Measurements from ENCODE around the gene NPHP4.

Gene NPHP4

GRCh38 chr1:5891736-5892135, 100.5 kb downstream of the NPHP4 start:
- DNase-seq (ENCODE audit: low spot score), result no peak

- no peak for DNase-seq (ENCODE audit: low spot score)
Observed at GRCh38 chr1:5891137-5891536, 101.1 kb downstream of the NPHP4 start.

GRCh38 chr1:5890346-5891106, 101.7 kb downstream of the NPHP4 start:
- DNase-seq (ENCODE audit: low spot score), result no peak

GRCh38 chr1:5889901-5890300, 102.3 kb downstream of the NPHP4 start:
- no peak for DNase-seq (ENCODE audit: low spot score)

GRCh38 chr1:5889462-5889861, 102.8 kb downstream of the NPHP4 start:
- DNase-seq (ENCODE audit: low spot score), result no peak

GRCh38 chr1:5888606-5889211, 103.5 kb downstream of the NPHP4 start:
- no peak for DNase-seq (ENCODE audit: low spot score)

GRCh38 chr1:5887971-5888361, 104.3 kb downstream of the NPHP4 start:
- no peak for DNase-seq (ENCODE audit: low spot score)

- no peak for DNase-seq (ENCODE audit: low spot score)
Observed at GRCh38 chr1:5887349-5887970, 104.8 kb downstream of the NPHP4 start.

- DNase-seq (ENCODE audit: low spot score), result no peak
Observed at GRCh38 chr1:5886541-5887348, 105.5 kb downstream of the NPHP4 start.

GRCh38 chr1:5886140-5886483, 106.1 kb downstream of the NPHP4 start:
- DNase-seq (ENCODE audit: low spot score), result no peak

- DNase-seq (ENCODE audit: low spot score), result no peak
Observed at GRCh38 chr1:5885471-5886139, 106.6 kb downstream of the NPHP4 start.

GRCh38 chr1:5884110-5884509, 108.1 kb downstream of the NPHP4 start:
- no peak for DNase-seq (ENCODE audit: low spot score)

GRCh38 chr1:5883129-5884048, 108.8 kb downstream of the NPHP4 start:
- DNase-seq (ENCODE audit: low spot score), result no peak

- DNase-seq (ENCODE audit: low spot score), result no peak
Observed at GRCh38 chr1:5882367-5883128, 109.7 kb downstream of the NPHP4 start.

GRCh38 chr1:5881526-5882222, 110.6 kb downstream of the NPHP4 start:
- DNase-seq (ENCODE audit: low spot score), result no peak

- no peak for DNase-seq (ENCODE audit: low spot score)
Observed at GRCh38 chr1:5880630-5881405, 111.4 kb downstream of the NPHP4 start.

GRCh38 chr1:5879421-5879820, 112.8 kb downstream of the NPHP4 start:
- no peak for DNase-seq (ENCODE audit: low spot score)

GRCh38 chr1:5878971-5879370, 113.3 kb downstream of the NPHP4 start:
- no peak for DNase-seq (ENCODE audit: low spot score)

Measured in CD4-positive, alpha-beta T cell treated with Interleukin-15 for 4 hours (primary cell).